ENCODE measurements around the gene FAM120A.

Gene FAM120A

DNA sequence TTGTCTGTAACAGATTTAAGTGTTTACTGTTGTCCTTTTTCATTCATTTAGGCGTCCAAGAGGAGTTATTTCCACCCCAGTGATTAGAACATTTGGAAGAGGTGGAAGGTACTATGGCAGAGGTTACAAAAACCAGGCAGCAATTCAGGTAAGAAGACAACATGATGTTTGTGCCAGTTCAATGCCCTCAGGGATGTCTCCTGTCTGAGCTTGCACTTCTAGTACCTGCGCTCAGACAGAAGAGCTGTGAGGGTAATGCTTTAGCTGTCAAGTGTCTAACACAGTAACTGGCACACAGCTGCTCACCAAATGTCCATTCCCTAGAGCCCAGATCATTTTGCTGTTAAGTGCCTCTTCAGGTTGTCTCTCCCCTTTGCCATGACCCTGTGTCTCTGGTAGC lies 110.7 kb downstream of the FAM120A start:
- no peak for DNase-seq

DNA sequence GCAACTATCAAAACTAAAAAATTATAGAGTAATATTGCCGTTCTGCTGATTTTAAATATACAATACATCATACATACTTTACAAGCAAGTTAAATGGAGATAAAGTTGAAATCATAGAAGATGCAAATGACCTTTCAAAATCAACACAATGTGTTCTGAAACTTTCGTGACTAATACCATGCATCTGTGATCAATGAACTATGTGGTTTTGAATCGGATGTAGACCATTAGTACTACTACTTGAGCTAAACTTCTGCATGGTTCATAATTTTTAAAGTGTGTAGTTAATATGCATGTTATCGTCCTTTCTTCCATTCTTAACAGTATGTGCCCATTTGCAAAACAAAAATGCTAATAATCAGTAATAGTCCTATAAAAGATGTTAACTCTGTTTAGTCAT lies 113.6 kb downstream of the FAM120A start:
- no peak for DNase-seq

DNA sequence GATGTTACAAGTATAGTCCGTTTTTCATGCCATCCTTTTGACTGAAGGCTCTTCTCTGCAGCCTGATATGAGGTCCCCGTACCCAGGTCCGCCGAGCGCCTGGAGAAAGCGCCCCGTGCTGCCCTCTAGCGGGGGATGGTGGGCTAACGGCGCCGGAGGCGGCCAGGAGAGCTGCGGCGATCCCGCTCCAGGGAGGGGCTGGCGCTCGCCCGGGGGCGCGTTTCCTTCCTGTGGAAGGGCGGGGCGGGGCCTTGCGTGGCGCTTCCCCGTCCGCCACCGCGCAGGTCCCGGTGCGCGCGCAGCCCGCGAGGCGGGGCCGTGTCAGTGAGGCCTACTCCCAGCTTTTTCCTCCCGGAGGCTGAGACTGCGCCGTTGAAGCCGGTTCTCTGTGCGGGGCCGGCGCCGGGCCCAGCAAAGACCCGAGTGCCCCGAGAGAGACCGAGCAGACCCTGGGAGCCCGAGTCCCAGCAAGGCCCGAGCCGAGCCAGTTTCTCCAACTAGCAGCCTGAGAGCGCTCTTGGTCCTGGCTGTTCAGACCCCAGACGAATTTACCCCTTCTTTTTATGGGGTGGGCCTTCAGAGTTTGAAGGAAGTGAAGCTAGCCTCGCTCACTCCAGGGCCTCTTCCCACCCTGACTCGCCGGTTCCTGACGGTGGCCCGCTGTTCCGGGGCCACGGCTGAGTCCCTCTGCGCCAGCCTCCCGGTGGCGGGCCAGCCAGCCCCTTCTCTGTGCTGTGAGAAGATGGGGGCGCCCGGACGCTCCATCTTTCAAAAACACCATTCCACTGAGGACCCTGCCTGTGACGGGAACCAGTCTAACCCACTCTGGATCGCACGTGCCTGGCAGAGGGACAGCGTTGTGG lies 115.2 kb downstream of the FAM120A start:
- peak; percentile 97 for DNase-seq

DNA sequence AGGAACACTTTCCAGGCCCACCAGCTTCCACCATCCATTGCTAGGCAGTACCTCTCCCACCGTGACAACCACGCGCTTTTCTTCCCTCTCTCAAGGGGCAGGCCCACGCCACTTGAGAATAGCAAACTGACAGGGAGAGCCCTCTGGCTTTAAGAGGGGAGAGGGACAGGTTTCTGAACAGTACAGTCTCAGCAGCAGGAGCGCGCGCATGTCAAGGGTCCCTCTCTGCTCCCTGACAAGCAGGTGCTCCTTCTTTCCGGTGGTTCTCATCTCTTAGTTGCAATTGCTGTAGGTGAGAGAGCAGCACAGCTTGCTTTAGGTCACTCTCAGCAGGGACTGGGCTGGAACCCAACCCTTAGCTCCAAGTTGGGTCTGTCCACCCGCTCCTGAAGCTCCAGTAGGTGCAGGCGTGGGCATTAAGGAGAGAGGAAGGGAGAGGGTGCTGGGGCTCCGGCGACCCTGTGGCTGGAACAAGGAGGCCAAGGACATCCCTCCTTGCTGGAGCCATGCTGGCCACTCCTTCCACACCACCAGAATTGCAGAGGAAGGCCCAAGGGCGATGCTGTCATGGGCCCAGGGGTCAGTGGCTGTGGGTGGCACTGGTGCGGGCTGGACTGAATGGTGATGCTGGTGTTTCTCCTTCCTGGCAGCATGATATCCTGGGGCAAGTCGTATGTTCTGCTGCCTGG lies 115.9 kb downstream of the FAM120A start:
- peak; percentile 60 for DNase-seq

DNA sequence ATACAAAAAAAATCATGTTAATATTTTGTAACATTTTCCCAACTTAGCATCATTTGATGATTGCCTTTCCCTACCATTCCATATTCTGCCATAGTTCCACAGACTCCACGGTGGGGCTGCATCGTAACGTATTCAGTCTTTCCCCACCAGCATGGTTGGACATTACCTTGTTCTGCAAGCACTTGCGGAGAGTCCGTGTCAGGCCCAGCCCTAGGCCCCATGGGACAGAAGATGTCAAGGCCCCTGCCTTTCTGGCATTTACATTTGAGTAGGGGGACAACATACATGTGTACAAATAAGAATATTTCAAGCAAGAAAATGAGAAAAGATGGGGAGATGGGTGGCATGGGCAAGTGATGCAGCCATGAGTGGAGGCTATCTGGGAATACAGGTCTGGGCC lies 116.7 kb downstream of the FAM120A start:
- no peak for DNase-seq

DNA sequence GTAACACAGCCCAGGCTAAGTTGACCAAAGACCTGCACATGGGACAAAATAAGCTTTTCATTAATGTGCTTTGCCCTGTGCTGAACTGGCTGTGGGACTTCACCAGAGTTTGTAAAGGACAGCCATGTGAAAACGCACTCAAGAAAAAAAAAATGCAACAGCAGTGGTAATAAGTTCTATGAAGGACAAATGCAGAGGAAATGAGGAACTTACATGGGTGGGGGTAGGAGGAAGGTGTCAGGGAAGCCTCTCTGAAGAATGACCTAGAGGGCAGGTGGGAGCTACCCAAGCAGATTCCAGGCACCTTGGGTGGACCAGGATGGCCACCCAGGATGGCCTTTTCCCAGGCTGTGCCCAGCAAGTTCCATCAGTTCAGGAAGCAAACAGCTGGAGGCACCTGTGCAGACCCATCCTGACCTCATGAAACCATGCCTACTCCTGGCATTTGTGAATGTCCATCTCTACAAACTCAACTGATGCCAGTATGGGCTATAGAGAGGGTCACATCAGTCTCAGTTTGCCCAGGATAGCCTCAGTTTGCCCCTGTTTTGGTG lies 118.2 kb downstream of the FAM120A start:
- DNase-seq: no peak

DNA sequence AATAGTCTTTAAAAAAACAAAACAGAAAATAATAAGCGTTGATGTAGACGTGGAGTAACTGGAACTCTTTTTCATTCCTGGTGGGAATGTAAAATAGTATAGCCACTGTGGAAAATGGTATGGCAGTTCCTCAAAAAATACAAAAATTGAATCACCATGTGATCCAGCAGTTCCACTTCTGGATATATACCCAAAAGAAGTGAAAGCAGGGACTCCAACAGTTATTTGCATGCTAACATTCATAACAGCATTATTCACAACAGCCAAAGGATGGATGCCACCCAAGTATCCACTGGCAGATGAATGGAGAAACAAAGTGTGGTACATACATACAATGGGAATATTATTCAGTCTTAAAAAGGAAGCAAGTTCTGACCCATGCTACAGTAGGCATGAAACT lies 120.7 kb downstream of the FAM120A start:
- no peak for DNase-seq

DNA sequence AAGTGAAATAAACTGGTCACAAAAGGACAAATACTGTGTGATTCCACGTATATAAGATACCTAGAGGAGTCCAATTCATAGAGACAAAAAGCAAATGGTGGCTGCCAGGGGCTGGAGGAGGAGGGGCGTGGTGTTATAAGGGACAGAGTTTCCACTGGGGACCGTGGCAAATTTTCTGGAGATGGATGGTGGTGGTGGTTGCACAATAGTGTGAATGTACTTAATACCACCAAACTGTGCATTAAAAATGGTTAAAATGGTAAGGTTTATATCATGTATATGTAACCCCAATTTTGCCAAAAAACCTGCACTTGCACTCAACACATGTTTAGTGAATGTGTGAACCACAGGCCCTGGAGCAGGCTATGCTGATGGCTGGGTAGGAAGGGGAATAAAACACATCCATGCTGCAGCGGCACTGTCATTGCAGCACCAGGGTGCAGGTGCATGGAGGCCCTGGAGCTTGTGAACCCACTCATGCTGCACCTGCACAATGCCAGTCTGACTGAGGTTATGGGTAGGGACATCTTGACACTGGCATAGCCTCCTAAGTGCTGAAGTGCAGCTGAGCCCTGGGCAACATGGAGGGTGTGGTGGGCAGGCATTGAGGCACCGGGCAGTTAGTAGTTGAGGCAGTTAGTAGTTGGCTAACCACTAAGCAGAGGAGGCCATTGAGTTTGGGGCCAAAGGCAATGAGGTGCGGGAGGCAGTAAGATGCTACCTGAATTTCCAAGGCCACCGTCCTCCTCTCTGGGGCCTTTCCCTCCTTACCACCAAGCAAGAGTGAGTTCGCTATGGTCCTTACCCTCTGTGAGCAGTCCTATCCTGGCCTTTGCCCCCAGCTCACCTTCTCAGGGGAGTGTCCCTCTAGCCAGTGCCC lies 121.4 kb downstream of the FAM120A start:
- DNase-seq: no peak

DNA sequence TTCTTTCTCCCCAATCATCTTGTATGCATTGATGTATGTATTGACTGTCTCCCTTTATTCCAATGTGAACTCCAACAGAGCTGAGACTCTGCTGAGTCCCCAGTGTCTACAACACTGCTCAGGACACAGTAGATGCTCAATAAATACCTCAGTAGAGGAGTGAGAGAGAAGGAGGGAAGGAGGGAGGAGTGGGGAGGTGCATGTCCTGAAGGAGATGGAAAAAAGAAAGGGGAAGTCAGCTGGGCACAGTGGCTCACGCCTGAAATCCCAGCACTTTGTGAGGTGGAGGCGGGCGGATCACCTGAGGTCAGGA lies 122.0 kb downstream of the FAM120A start:
- DNase-seq: no peak

DNA sequence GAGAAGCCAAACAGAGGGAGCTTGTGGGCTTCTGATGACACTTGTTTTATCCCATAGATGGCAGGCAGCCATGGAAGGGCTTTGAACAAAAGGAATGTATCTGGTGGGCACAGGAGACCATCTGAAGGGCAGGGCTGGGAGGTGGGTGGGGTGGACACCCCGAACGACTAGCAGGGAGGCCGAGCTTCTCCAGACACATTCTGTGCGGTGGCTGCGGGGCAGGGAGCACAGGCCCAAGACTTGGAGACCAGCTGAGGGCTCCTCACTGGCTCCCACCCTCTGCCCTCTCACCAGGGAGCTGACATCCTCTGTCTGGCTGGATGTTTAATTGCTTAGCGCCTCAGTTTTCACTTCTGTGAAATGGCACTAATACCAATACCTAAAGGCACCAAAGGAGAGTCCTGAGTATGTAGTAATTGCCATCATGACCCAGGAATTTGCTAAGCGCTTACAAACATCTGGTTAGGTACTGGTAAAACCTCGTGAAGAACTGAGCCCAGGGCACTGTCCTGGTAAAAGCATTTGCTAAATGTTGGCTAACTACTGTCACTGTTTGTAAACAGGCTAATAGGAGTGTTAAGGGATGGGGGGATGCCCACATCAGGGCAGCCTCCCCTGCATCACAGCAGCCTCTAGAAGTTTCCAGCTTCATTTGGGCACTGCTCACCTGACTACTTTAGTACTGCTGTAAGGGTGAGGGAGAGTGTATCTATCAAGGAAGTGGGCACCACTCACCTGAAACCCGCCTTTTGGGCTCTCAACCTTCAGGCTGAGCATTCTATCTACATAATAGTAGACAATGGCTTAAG lies 122.8 kb downstream of the FAM120A start:
- no peak for DNase-seq

DNA sequence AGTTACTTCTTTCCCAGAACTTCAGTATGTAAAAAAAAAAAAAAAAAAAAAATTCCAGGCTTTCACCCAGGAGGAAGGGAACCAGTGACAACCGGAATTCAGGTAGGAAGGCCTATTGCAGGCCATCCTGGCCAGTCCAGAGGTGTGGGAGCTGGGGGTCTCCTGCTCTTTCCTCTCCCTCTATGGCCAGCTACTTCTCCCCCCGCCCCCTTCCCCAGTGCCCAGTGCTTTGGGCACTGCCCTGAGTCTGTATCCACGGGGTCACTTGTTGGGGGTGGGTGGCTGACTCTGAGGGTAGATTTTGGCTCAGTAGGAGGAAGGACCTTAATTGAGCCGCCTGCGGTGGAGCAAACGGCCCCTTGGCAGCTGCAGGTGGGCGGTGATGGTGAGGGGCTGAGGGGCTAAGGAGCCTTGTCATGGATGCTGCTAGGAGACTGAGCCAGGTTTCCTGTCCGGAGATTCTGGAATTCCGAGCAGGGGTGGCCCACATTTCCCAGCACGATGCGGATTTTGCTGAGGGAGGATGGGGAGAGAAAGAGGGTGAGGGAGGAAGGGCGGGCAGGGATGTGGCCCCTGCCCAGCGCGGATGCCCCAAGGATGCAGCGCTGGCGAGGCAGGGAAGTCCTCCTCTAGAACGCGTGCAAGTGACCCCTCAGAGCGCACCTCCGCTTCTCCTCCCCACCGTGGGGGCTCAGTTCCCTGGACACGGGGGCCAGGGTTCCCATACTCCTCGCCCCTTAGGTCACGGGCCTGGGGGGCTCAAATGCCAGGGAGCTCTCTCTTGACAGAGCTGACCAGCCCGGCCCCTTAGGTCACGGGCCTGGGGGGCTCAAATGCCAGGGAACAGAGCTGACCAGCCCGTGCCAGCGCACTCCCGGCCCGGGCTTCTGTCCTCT lies 123.7 kb downstream of the FAM120A start:
- DNase-seq: no peak

DNA sequence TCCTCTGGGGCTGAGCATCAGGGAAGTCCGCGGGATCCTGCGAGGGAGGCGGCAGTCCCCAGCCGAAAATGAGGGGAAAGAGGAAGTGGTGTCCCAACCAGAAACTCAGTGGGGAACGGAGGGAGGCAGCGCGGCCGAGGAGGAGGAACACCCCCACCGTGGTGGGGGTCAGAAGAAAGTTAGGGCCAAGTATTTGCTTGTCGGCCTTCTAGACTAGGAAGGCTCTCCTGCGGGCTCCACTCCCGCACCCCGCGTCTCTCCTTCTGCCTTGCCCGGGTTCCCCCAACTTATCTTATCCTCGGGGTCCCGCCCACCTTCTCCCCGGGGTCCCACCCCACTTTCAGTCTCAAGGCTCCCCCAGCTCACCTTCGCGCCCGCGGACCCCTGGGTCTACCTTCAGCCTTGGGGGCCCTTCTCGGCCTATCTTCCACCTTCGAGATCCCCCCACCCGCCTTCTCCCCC lies 124.3 kb downstream of the FAM120A start:
- peak; percentile 48 for DNase-seq

DNA sequence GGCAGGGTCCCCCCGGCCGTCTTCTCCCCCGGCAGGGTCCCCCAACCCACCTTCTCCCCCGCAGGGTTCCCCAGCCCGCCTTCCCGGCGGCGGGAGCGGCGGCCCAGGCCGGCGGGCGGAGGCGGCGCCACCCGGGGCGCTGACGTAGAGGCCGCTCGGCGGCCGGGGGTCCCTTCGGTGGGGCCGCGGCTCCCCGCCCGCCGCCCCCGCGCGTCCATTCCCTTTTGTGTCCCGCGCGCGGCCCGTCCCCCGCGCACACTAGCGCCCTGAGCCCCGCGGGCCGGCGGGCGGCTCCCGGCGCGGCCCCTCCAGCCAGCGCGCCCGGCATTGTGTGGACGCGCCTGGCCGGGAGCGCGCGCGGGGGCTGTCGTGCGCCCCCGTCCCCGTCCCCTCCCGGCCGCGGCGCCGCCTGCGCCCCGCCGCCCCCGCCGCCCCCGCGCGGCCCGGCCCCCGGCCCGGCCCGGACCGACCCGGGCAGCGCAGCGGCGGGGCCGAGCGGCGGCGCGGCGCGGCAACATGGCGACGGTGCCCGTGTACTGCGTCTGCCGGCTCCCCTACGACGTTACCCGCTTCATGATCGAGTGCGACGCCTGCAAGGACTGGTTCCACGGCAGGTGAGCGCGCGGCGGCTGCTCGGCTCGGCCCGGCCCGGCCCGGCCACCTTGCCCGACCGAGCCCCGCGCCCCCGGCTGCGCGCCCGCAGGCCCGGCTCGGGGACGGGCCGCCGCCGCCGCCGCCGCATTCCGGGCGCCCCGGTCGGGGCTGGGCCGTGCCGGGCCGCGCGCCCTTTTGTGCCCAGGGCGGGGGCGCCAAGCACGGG lies 125.0 kb downstream of the FAM120A start, which contains the start of gene PHF2:
Gene PHF2, plus strand, starts transcription at position 327 of the 820 bp plus-strand sequence. Its CDS starts 190 bp downstream, at position 517.
- DNase-seq: peak; percentile 56

DNA sequence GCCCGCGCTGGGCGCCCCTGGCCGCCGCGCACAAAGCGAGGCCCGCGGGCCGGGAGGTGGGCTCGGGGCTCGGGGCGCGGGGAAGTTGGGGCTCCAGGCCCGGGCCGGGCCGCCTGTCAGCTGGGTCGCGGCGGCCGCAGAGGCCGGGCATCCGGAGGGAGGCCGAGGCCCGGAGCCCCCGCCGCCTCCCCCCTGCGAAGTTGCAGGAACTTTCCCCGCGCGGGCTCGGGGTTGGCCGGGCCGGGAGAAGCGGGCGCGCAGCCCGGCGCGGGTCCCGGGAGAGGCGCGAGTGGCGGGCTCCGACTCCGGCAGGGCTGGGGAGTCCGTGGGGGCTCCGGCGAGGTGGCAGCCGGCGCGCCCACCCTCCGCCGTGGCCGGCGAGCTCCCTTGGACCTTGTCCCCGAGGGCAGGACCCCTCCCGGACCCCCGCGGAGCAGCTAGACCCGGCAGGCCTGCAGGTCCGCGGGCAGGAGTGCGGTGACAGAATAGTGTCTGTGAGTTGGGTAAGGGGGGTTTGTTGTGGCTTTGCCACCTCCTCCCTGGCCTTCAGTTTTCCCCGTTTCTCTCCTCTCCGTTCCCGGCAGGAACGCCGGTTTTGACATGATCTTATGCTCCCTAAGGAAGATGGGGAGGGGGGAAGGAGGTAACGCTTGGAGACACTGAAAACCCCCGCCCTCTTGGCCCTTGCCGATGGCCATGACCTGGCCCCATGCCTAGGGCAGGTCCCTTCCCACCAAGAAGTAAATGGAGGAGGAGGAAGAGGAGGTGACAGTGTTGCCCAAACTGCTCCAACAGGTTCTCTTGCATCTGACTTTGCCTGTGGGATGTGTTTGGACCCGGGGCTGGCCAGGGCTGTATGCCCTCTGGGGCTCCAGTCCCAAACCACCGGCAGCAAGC lies 125.8 kb downstream of the FAM120A start:
- peak; percentile 51 for DNase-seq

DNA sequence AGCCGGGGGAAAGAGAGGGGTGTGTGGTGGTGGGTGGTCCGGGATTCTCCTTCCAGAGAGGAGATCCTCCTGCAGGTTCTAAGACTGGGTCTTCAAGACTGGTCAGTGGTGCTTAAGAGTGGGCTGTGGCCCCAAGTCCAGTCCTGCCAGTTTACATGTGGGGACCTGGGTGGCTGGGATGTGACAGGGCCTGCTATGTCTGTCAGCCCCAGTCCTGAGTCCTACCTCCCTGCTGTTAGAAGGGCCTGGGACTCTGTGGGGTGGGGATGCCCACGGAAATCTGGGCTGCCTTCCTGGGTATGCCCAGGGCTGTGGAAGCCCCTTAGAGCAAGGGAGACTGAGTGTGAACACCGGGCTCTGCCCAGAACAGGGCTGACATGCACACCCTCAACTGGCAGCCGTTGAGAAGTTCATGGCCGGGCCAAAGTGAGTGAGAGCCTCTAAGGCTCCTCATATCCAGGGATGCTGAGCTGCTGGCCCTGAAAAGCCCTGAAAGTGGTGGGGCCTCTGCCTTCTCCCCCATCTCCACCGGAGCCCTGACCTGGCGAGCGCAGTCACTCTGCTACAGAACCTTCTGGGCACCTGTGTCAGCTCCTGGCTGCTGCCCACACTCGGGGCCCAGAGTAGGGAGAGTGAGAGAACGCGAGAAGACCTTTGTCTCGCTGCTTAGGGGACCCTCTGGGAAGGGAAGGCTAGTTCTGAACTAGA lies 126.6 kb downstream of the FAM120A start:
- peak; percentile 40 for DNase-seq

DNA sequence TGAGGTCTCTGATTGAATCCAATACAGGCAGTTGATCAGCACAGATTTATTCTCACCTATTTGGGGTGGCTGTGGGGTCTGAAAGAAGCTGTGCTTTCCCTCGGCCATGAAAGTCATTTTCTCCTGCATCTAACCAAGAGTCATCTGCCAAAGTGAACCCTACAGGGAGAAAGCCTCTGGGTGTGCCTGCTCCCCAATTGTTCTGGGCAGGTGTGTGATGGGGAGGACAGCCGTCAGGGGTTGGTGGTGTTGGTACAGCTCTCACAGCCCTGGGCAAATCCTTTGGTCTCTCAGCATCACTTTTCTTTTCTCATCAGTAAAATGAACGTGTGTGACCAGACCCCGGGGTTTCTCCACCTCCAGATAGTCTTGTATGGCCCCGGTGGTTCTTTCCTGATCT lies 127.4 kb downstream of the FAM120A start:
- no peak for DNase-seq

DNA sequence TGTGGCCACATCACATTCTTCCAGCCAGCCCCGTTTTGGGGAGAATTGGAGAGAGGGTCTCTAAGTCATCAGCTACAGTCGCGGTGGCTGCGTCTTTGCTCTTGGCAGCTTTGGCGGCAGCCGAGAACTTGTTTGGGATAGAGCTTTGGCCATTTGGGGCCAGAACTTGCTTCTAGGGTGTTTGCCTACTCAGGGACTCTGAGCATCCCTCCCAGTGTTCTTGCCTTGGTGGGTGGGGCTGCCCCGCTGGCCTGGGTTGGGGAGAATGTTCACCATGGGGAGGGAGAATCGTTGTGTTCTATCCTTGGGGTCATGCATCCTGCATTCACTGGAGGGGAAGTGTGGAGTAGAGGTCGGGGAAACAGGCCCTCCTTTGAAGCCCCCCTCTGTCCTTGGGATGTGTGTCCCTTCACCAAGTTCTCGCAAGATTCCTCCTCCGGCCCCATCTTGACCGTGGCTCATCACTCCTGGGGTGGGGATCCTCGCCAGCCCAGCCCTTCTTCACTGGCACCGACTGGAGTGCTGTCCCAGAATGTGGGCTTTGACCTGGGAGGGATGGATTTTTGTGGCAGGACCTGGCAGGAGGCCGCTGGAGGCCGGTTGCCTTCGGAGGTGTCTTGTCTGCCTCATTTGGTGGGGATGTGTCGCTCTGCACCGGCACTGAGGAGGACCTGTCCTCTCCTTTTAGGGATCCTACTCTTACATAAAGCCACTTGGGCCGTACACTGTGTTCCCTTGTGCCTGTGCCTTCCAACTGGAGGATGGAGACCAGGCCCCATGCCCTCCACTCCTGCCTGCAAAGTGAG lies 128.4 kb downstream of the FAM120A start:
- DNase-seq: no peak
